ENCODE results near the gene RBM14.
"Not testable (repeated sequence)": the region's sequence is repeated elsewhere in the genome, so short reads cannot be mapped to it uniquely, and the experiment has no call there.

Gene RBM14

GRCh38 chr11:66600219-66600618 is 16.2 kb upstream of the RBM14 start:
- no peak for DNase-seq

GRCh38 chr11:66600631-66601233 is 15.7 kb upstream of the RBM14 start:
- no peak for DNase-seq

- DNase-seq: no peak
Observed at GRCh38 chr11:66603072-66603471, 13.4 kb upstream of the RBM14 start.

GRCh38 chr11:66604155-66604554 is 12.3 kb upstream of the RBM14 start:
- DNase-seq: no peak

GRCh38 chr11:66606608-66607007 is 9.8 kb upstream of the RBM14 start:
- not testable (repeated sequence) for DNase-seq

- no peak for DNase-seq
Observed at GRCh38 chr11:66607126-66607834, 9.2 kb upstream of the RBM14 start.

- no peak for DNase-seq
Observed at GRCh38 chr11:66609721-66610617, 6.5 kb upstream of the RBM14 start.

- no peak for DNase-seq
Observed at GRCh38 chr11:66612458-66612857, 4.0 kb upstream of the RBM14 start.

- no peak for DNase-seq
Observed at GRCh38 chr11:66614073-66614472, 2.4 kb upstream of the RBM14 start.

GRCh38 chr11:66617155-66617834 is 865 bp downstream of the RBM14 start:
- no peak for DNase-seq

- no peak for DNase-seq
Observed at GRCh38 chr11:66619080-66619554, 2.7 kb downstream of the RBM14 start.

- DNase-seq: no peak
Observed at GRCh38 chr11:66624450-66624849, 8.0 kb downstream of the RBM14 start.

GRCh38 chr11:66625041-66625751 is 8.8 kb downstream of the RBM14 start:
- no peak for DNase-seq

GRCh38 chr11:66625752-66626149 is 9.3 kb downstream of the RBM14 start:
- DNase-seq: no peak

GRCh38 chr11:66626382-66626781 is 10.0 kb downstream of the RBM14 start:
- no peak for DNase-seq

- DNase-seq: no peak
Observed at GRCh38 chr11:66626926-66627325, 10.5 kb downstream of the RBM14 start.

- DNase-seq: no peak
Observed at GRCh38 chr11:66628061-66628603, 11.7 kb downstream of the RBM14 start.

GRCh38 chr11:66629356-66629755 is 12.9 kb downstream of the RBM14 start:
- DNase-seq: no peak

- DNase-seq: no peak
Observed at GRCh38 chr11:66631883-66632282, 15.5 kb downstream of the RBM14 start.

GRCh38 chr11:66632952-66633351 is 16.5 kb downstream of the RBM14 start:
- DNase-seq: no peak

GRCh38 chr11:66636411-66636810 is 20.0 kb downstream of the RBM14 start:
- no peak for DNase-seq

- no peak for DNase-seq
Observed at GRCh38 chr11:66637557-66638176, 21.2 kb downstream of the RBM14 start.
